Natural killer cell treated with Interleukin-12 subunit alpha and Interleukin-12 subunit beta and Interleukin-15 and Interleukin-18, amount 100 ng/mL, for 72 hours (primary cell): ENCODE measurements around the gene FXYD3. TPM values are rescaled to one million over a fixed set of nuclear protein-coding genes. Genes with fewer than 3 reads are reported as not detected.
A peak's percentile ranks its signal among the peaks of the same experiment; 100 is the strongest.
"Not testable (repeated sequence)": the region's sequence is repeated elsewhere in the genome, so short reads cannot be mapped to it uniquely, and the experiment has no call there.

Source experiments
- ATAC-seq, 2 donors: fragments of 150-1000 bp; cut with Tn5 transposase in 1 of 2; sonication (Bioruptor Pico), chemical (Tn5 transposase) in 1 of 2; 2 replicates each; pipeline ENCODE4 v1.10.0; 2021
- DNase-seq: peaks from one replicate; pipeline ENCODE4 v3.0.0; 2022; ENCODE audit warnings: low spot score
- H3K27ac Mint-ChIP-seq, 2 donors: 1 replicate in 1 of 2; 2 replicates in 1 of 2; pipeline ENCODE4 v1.8.0; 2022; ENCODE audit warnings: mixed read lengths in 2 of 2, mild to moderate bottlenecking in 1 of 2, moderate library complexity in 1 of 2
- H3K27me3 Mint-ChIP-seq, 2 donors: 1 replicate in 1 of 2; 2 replicates in 1 of 2; pipeline ENCODE4 v1.8.0; 2022; ENCODE audit warnings: mixed read lengths in 2 of 2
- H3K36me3 Mint-ChIP-seq: one replicate; pipeline ENCODE4 v1.8.0; 2022; ENCODE audit warnings: mixed read lengths
- H3K4me1 Mint-ChIP-seq, 2 donors: 1 replicate in 1 of 2; 2 replicates in 1 of 2; pipeline ENCODE4 v1.8.0; 2022; ENCODE audit warnings: low read depth in 2 of 2, mixed read lengths in 2 of 2, mild to moderate bottlenecking in 1 of 2
- H3K4me3 Mint-ChIP-seq: one replicate; pipeline ENCODE4 v1.8.0; 2022; ENCODE audit warnings: mixed read lengths
- H3K9me3 Mint-ChIP-seq: 2 replicates; pipeline ENCODE4 v1.8.0; 2022; ENCODE audit warnings: mixed read lengths
- total RNA-seq, 2 donors: library from RNA; stranded (reverse); gene quantifications; one replicate each; pipeline ENCODE4 v1.2.3, GENCODE V29; 2022

Gene FXYD3
- total RNA-seq, 2 donors from 2014 or later, result not detected

- Mint-ChIP-seq H3K27ac (no peak overlapping the region), H3K9me3 (no peaks in the 10 kb centered on the region), H3K36me3 (no peaks in the 10 kb centered on the region), H3K4me3 (no peak overlapping the region), H3K27me3 (peaks cover 0 to 6% of the 10 kb centered on the region in 2 donors), H3K4me1 (no peaks in the 10 kb centered on the region)
- no peak for ATAC-seq
- no peak for DNase-seq
Observed at GRCh38 chr19:35093430-35093829, 22.2 kb upstream of the FXYD3 start.

- no peaks in the 10 kb centered on the region for H3K4me1 Mint-ChIP-seq
- no peaks in the 10 kb centered on the region for H3K36me3 Mint-ChIP-seq
- H3K9me3 Mint-ChIP-seq, result no peaks in the 10 kb centered on the region
- no peak overlapping the region for H3K4me3 Mint-ChIP-seq
- ATAC-seq, result peak in 1 of 2 donors; percentile 14
- H3K27me3 Mint-ChIP-seq, result peaks cover 0 to 6% of the 10 kb centered on the region in 2 donors
- no peak for DNase-seq
- H3K27ac Mint-ChIP-seq, result no peak overlapping the region
Observed at GRCh38 chr19:35093941-35094647, 21.5 kb upstream of the FXYD3 start.

GRCh38 chr19:35094656-35095055, 21.0 kb upstream of the FXYD3 start:
- no peaks in the 10 kb centered on the region for H3K36me3 Mint-ChIP-seq
- H3K27ac Mint-ChIP-seq, result no peak overlapping the region
- peaks cover 0 to 6% of the 10 kb centered on the region in 2 donors for H3K27me3 Mint-ChIP-seq
- no peak overlapping the region for H3K4me3 Mint-ChIP-seq
- no peaks in the 10 kb centered on the region for H3K9me3 Mint-ChIP-seq
- ATAC-seq (no peak), DNase-seq (no peak)
- H3K4me1 Mint-ChIP-seq, result no peaks in the 10 kb centered on the region

- Mint-ChIP-seq H3K27ac (no peak overlapping the region), H3K4me1 (no peaks in the 10 kb centered on the region), H3K27me3 (peaks cover 0 to 6% of the 10 kb centered on the region in 2 donors), H3K9me3 (no peaks in the 10 kb centered on the region), H3K36me3 (no peaks in the 10 kb centered on the region), H3K4me3 (no peak overlapping the region)
- no peak for ATAC-seq
- DNase-seq, result no peak
Observed at GRCh38 chr19:35095667-35096368, 19.8 kb upstream of the FXYD3 start.

GRCh38 chr19:35098413-35099049, 17.1 kb upstream of the FXYD3 start:
- Mint-ChIP-seq H3K27me3 (peaks cover 0 to 6% of the 10 kb centered on the region in 2 donors), H3K4me3 (no peak overlapping the region), H3K9me3 (no peaks in the 10 kb centered on the region), H3K36me3 (no peaks in the 10 kb centered on the region), H3K4me1 (no peaks in the 10 kb centered on the region), H3K27ac (no peak overlapping the region)
- no peak for DNase-seq
- peak; percentile 17 to 40 for ATAC-seq

GRCh38 chr19:35099155-35099896, 16.3 kb upstream of the FXYD3 start:
- Mint-ChIP-seq H3K4me3 (no peak overlapping the region), H3K4me1 (no peaks in the 10 kb centered on the region), H3K36me3 (no peaks in the 10 kb centered on the region), H3K9me3 (no peaks in the 10 kb centered on the region), H3K27me3 (peaks cover 0 to 6% of the 10 kb centered on the region in 2 donors), H3K27ac (no peak overlapping the region)
- DNase-seq (no peak), ATAC-seq (peak in 1 of 2 donors; percentile 29)

GRCh38 chr19:35099897-35100275, 15.7 kb upstream of the FXYD3 start:
- H3K27me3 Mint-ChIP-seq, result peaks cover 0 to 6% of the 10 kb centered on the region in 2 donors
- ATAC-seq (no peak), DNase-seq (no peak)
- no peaks in the 10 kb centered on the region for H3K36me3 Mint-ChIP-seq
- no peaks in the 10 kb centered on the region for H3K9me3 Mint-ChIP-seq
- no peaks in the 10 kb centered on the region for H3K4me1 Mint-ChIP-seq
- no peak overlapping the region for H3K4me3 Mint-ChIP-seq
- H3K27ac Mint-ChIP-seq, result no peak overlapping the region

- no peak overlapping the region for H3K27ac Mint-ChIP-seq
- no peak for DNase-seq
- ATAC-seq, result no peak
- H3K4me1 Mint-ChIP-seq, result no peaks in the 10 kb centered on the region
- peaks cover 0 to 5% of the 10 kb centered on the region in 2 donors for H3K27me3 Mint-ChIP-seq
- no peaks in the 10 kb centered on the region for H3K9me3 Mint-ChIP-seq
- H3K4me3 Mint-ChIP-seq, result no peak overlapping the region
- no peaks in the 10 kb centered on the region for H3K36me3 Mint-ChIP-seq
Observed at GRCh38 chr19:35100588-35101533, 14.8 kb upstream of the FXYD3 start.

GRCh38 chr19:35101949-35102348, 13.7 kb upstream of the FXYD3 start:
- not testable (repeated sequence) for ATAC-seq, H3K4me1 Mint-ChIP-seq, H3K4me3 Mint-ChIP-seq, DNase-seq, H3K27ac Mint-ChIP-seq, H3K27me3 Mint-ChIP-seq, H3K36me3 Mint-ChIP-seq, H3K9me3 Mint-ChIP-seq

GRCh38 chr19:35103614-35104013, 12.0 kb upstream of the FXYD3 start:
- not testable (repeated sequence) for H3K9me3 Mint-ChIP-seq, H3K4me3 Mint-ChIP-seq, H3K27ac Mint-ChIP-seq, DNase-seq, ATAC-seq, H3K4me1 Mint-ChIP-seq, H3K27me3 Mint-ChIP-seq, H3K36me3 Mint-ChIP-seq

GRCh38 chr19:35104361-35104760, 11.3 kb upstream of the FXYD3 start:
- Mint-ChIP-seq H3K9me3 (no peaks in the 10 kb centered on the region), H3K36me3 (no peaks in the 10 kb centered on the region), H3K27me3 (no peaks in the 10 kb centered on the region), H3K27ac (no peak overlapping the region), H3K4me1 (no peaks in the 10 kb centered on the region), H3K4me3 (no peak overlapping the region)
- ATAC-seq (peak in 1 of 2 donors; percentile 23), DNase-seq (no peak)

GRCh38 chr19:35105047-35105410, 10.6 kb upstream of the FXYD3 start:
- no peak overlapping the region for H3K4me3 Mint-ChIP-seq
- DNase-seq (no peak), ATAC-seq (no peak)
- H3K27me3 Mint-ChIP-seq, result no peaks in the 10 kb centered on the region
- no peaks in the 10 kb centered on the region for H3K9me3 Mint-ChIP-seq
- H3K36me3 Mint-ChIP-seq, result no peaks in the 10 kb centered on the region
- H3K4me1 Mint-ChIP-seq, result no peaks in the 10 kb centered on the region
- H3K27ac Mint-ChIP-seq, result no peak overlapping the region
